ENCODE results near the gene TNFRSF12A.
"Not testable (repeated sequence)": the region's sequence is repeated elsewhere in the genome, so short reads cannot be mapped to it uniquely, and the experiment has no call there.

The TNFRSF12A gene

DNA sequence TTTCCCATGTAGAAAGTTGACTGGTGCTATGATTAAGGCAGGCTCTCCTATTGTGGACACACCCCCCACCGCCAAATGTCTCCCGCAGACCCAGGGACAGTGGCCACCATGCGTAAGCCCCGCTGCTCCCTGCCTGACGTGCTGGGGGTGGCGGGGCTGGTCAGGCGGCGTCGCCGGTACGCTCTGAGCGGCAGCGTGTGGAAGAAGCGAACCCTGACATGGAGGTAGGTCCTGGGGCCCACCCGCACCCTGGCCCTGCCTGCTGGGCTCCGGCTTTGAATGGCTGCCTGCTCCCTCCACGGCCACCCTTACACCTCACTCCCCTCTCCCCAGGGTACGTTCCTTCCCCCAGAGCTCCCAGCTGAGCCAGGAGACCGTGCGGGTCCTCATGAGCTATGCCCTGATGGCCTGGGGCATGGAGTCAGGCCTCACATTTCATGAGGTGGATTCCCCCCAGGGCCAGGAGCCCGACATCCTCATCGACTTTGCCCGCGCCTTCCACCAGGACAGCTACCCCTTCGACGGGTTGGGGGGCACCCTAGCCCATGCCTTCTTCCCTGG lies 29.8 kb downstream of the TNFRSF12A start:
- H3K4me3 ChIP-seq (ENCODE audit: low read depth, low read length), result no peak overlapping the region
- TF ChIP-seq, protein P1, sequence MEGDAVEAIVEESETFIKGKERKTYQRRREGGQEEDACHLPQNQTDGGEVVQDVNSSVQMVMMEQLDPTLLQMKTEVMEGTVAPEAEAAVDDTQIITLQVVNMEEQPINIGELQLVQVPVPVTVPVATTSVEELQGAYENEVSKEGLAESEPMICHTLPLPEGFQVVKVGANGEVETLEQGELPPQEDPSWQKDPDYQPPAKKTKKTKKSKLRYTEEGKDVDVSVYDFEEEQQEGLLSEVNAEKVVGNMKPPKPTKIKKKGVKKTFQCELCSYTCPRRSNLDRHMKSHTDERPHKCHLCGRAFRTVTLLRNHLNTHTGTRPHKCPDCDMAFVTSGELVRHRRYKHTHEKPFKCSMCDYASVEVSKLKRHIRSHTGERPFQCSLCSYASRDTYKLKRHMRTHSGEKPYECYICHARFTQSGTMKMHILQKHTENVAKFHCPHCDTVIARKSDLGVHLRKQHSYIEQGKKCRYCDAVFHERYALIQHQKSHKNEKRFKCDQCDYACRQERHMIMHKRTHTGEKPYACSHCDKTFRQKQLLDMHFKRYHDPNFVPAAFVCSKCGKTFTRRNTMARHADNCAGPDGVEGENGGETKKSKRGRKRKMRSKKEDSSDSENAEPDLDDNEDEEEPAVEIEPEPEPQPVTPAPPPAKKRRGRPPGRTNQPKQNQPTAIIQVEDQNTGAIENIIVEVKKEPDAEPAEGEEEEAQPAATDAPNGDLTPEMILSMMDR (IDR thresholded peaks at IDR 0.05; ENCODE audit: control insufficient read depth, extremely low read depth, insufficient read depth), result no peak
- DNase-seq (ENCODE audit: low read depth), result no peak

GRCh38 chr16:3050487-3050886 lies 30.3 kb downstream of the TNFRSF12A start:
- no peak for DNase-seq (ENCODE audit: low read depth)
- TF ChIP-seq, protein P1 (IDR thresholded peaks at IDR 0.05; ENCODE audit: control insufficient read depth, extremely low read depth, insufficient read depth), result no peak
- no peak overlapping the region for H3K4me3 ChIP-seq (ENCODE audit: low read depth, low read length)

DNA sequence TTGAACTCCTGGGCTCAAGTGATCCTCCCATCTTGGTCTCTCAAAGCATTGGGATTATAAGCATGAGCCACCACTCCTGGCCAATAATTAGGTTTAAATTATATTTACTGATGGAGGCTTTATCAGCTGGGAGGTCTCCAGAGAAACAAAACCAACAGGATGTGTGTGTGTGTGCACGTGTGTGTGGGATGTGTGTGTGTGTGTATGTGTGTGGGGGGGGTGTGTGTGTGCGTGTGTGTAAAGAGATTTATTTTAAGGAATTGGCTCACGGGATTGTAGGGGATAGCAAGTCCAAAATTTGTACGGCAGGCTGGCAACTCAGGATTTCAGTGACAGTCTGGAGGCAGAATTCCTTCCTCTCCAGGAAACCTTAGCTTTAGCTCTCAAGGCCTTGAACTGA lies 30.8 kb downstream of the TNFRSF12A start:
- TF ChIP-seq, protein P1 (IDR thresholded peaks at IDR 0.05; ENCODE audit: control insufficient read depth, extremely low read depth, insufficient read depth), result no peak

DNA sequence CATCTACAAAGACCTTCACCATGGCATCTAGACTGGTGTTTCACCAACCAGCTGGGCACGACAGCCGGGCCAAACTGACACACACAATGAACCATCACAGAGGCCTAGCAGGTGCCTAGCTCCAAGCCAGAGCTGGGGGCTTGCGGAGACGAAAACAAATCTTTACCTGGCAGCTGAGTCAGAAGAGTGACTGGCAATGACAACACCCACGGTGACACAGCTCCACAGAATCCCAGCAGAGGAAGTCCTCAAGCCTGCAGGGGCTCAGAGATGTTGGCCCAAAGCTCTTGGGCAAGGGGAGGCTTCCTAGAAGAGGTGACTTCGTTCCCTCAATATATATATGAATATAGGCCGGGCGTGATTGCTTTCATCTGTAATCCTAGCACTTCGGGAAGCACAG lies 31.3 kb downstream of the TNFRSF12A start:
- TF ChIP-seq, protein P1 (IDR thresholded peaks at IDR 0.05; ENCODE audit: control insufficient read depth, extremely low read depth, insufficient read depth), result no peak
- H3K4me3 ChIP-seq (ENCODE audit: low read depth, low read length), result no peak overlapping the region
- no peak for DNase-seq (ENCODE audit: low read depth)

More for the DNA sequence above, 30.8 kb downstream of the TNFRSF12A start:
- H3K4me3 ChIP-seq (ENCODE audit: low read depth, low read length), result no peak overlapping the region
- no peak for DNase-seq (ENCODE audit: low read depth)

GRCh38 chr16:3052571-3053329 lies 32.6 kb downstream of the TNFRSF12A start:
- DNase-seq (ENCODE audit: low read depth); H3K4me3 ChIP-seq (ENCODE audit: low read depth, low read length): not testable (repeated sequence)

- not testable (repeated sequence) for H3K4me3 ChIP-seq (ENCODE audit: low read depth, low read length); DNase-seq (ENCODE audit: low read depth)
These were observed 33.2 kb downstream of the TNFRSF12A start for GRCh38 chr16:3053330-3053710.

GRCh38 chr16:3054965-3055733 lies 35.0 kb downstream of the TNFRSF12A start:
- no peak overlapping the region for H3K4me3 ChIP-seq (ENCODE audit: low read depth, low read length)
- TF ChIP-seq, protein P1 (IDR thresholded peaks at IDR 0.05; ENCODE audit: control insufficient read depth, extremely low read depth, insufficient read depth), result no peak

DNA sequence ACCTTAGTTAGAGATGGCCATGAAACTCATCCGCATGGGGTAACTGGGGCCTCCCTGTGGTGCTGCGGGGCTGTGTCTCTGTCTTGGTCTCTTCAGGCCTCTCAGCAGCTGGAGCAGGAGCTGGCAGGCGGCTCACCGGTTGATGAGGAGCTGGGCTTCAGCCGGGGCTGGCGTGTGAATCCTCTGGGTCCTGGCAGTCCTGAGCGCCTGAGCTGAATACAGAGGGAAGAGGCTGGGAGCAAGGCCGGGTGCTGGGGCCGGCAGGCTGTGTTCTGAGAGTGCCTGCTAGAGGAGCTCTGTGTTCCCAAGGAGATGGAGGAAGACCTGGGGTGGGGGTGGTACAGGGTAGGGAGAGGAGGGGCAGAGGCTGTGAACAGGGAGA lies 35.6 kb downstream of the TNFRSF12A start:
- DNase-seq (ENCODE audit: low read depth); H3K4me3 ChIP-seq (ENCODE audit: low read depth, low read length): not testable (repeated sequence)

More at GRCh38 chr16:3054965-3055733, 35.0 kb downstream of the TNFRSF12A start:
- no peak for DNase-seq (ENCODE audit: low read depth)
